ENCODE results near the gene SARDH.
"Not testable (repeated sequence)": the region's sequence is repeated elsewhere in the genome, so short reads cannot be mapped to it uniquely, and the experiment has no call there.

SARDH gene

DNA sequence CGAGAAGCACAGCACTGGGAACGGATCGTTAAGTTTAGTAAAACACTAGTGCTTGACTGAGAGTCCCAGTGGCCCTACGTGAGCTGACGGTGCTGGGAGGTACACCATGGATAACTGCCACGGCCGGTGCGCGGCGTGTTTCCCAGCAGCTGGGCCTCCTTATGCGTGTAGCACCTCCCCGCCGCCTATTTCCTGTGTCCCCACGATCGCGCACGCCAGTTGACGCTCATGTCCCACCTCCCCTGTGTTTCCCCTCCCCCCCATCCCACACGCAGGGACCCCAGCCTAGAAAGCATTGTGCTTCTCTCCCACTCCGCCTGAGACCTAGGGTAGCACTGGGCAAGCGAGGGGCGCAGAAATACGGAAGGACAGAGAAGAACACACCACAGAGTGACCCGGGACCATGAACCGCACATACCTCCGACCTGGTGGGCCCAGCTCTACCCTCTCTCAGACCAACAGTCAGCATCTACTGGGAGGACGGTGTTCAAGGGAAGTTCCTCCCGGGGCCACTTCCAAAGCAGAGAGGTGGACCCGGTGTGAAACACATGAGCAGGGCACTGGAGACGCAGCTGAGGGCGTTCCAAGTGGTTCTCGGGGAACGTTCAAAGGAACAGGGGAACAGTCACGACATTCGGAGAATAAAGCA lies 56.4 kb downstream of the SARDH start:
- no peak for DNase-seq

GRCh38 chr9:133680976-133681657 lies 57.0 kb downstream of the SARDH start:
- no peak for DNase-seq

DNA sequence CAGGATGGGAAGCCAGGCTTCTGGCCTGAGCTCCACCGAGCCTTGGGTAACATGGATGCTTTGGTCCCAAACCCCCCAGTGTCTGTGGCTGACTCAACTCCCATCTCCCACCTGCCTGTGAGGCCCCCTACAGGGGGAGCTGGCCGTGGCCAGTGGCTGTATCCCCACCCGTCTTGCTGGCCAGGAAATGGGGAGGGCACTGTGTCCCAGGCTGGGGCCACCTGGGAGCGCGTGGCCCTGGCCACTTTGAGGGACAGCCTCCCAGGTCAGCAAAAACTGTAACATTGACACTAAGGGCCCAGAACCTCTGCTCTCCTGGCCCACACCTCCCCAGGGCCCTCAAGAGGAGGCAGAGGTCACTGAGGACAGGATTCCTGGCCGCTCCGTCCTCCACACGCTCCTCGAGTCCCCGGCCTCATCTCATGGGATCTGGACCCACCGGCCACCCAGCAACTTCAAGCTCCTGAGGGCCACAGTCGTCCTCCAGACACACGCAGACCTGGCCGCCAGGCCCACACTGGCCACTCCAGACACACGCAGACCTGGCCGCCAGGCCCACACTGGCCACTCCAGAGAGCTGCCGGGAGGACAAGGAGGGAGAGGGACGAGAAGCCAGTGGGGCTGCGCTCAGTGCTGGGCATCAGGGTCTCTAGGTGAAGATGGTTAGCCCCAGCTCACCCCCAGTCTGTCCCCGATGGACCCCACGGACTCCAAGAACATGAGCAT lies 57.7 kb downstream of the SARDH start:
- no peak for DNase-seq

DNA sequence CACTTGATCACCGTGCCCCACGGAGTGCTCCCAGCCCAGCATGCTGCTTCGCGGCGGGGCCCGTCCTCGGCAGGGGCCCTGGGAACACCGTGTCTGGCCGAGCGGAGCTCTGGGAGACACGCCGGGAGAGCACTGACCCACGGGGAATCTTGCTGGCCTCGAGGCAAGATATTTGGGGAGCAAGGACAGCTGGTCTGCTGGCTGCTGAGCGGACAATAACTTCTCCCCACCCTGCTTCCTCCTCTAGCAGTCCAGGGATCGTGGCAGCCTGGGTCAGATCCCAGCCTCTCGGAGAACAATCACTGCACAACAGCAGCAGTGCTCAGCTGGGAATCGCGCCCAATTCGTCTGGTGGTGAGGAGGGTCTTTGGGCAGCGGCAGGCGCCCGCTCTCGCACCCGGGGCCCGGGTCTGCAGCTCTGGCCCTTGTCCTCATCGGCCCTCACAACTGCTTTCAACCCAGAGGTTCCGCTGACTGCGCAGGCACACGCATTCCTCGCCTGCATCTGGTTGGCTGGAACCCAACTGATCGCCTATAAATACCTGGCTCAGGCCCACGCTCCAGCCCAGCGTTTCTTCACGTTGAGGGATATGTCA lies 58.6 kb downstream of the SARDH start:
- DNase-seq = no peak

DNA sequence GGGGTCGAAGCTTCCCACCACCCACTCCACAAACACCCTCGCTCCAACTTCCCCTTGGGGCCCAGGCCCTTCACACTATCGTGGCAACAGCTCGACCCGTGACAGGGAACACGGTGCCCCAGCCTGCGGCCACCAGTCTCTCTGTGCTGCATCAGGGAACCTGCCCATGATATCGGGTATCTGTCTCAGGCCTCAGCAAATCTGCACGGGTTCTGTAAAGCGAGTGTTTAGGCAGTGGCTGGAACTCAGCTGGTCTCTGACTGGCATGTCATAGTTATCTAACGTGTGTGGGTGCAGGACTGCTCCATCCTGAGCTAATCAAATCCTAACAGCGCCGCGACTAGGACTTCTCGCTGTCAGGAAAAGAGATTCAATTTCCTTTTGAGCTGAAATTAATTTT lies 59.1 kb downstream of the SARDH start:
- DNase-seq = no peak

- no peak for DNase-seq
These were observed 60.8 kb downstream of the SARDH start for GRCh38 chr9:133677126-133678010.

GRCh38 chr9:133676450-133676849 lies 61.7 kb downstream of the SARDH start:
- DNase-seq = no peak

GRCh38 chr9:133675796-133676195 lies 62.4 kb downstream of the SARDH start:
- DNase-seq = not testable (repeated sequence)

DNA sequence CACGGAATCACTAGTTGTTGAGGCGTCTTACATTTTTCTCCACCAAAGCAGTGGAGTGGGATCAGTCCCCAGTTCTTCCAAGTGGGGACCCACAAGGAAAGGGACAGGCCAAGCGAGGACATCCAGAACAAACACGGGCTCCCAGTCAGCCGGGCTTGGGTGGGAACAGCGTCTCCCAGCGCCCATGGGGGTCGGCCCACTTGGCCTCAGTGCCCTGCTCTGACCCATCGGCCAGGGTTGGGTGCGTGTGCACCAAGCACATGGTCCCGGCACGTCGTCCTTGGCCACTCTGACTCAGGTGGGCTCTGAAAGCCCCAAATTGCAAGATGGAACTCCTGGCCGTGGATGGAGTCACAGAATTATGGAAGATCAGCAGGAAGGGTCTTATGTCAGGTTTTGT lies 64.1 kb downstream of the SARDH start:
- DNase-seq = no peak

DNA sequence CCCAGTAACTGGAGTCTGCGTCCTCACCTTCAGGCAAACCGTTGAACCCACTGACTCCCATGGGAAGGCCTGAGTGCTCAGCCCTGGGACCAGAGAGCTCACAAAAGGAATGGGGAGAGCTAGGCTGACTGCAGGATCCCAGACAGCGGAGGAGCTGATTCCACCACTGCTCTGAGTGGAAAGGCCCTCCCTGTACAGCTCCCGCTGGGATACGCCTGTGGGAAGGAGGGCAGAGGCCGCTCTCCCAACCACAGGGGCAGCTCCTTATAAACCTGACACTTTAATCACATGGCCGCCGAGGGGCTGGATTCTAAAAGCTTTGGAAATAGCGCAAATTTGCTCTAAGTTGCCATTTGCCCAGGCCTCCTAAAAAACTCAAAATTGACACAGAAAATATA lies 64.9 kb downstream of the SARDH start:
- no peak for DNase-seq

- no peak for DNase-seq
These were observed 65.5 kb downstream of the SARDH start for GRCh38 chr9:133672503-133673257.

DNA sequence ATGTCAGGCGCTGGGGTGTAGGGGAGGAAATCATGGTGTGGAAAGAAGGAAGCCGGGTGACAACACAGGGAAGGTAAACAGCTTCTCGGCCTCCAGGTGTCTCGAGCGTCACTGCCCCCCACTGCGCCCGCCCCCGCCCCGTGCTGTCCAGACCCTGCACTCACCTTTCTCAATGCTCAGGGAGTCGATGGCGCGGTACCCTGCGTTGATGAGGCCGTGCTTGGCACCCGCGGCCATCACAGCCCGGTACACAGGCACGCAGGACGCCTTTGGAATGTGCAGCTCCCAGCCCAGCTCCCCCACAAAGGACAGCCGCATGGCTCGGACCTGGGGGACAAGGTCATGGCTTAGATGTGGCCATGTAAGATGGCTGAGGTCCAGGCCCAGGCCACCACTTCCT lies 66.8 kb downstream of the SARDH start:
- DNase-seq = no peak

DNA sequence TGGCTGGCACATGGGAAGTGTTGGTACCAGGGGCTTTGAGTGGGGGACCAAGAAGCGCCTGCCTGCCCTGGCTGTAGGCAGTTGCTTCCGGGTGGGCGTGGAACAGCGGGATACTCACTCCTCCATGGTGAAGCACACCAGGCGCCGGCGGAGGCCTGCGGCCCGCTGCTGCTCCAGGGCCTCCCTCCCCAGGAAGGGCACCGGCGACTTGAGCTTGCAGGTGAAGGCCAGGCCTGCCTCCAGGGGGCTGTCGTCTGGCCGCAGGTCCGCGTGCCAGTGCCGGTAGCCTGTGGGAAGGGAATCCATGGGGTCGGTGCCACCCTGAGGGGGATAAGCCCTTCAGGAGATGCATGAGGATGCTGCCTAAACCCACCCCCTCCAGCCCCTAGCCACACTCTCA lies 67.7 kb downstream of the SARDH start:
- no peak for DNase-seq

DNA sequence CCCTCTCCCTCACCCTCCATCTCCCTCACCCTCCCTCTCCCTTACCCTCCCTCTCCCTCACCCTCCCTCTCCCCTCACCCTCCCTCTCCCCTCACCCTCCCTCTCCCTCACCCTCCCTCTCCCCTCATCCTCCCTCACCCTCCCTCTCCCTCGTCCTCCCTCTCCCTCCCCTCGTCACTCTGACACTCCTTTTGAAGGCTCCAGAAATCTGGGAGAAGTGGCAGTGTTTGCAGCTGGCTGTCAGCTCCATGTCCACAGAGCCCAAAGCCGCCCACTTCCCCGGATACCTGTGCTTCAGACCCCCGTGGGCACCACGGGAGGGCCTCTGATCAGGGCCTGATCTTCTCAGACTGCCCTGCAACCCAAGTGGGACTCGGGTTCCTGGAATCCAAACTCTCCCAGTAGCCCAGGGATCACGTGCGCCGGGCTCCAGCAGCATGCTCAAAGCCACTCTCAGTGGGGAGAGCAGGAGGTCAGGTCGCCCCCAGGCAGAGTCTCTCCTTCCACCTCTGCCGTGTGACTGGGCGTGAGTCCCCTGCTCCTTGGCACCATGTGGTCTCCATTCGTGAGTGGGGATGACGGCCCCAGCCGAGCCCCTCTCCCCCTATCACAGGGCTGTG lies 68.9 kb downstream of the SARDH start:
- no peak for DNase-seq

GRCh38 chr9:133667759-133668450 lies 70.2 kb downstream of the SARDH start:
- DNase-seq = no peak

DNA sequence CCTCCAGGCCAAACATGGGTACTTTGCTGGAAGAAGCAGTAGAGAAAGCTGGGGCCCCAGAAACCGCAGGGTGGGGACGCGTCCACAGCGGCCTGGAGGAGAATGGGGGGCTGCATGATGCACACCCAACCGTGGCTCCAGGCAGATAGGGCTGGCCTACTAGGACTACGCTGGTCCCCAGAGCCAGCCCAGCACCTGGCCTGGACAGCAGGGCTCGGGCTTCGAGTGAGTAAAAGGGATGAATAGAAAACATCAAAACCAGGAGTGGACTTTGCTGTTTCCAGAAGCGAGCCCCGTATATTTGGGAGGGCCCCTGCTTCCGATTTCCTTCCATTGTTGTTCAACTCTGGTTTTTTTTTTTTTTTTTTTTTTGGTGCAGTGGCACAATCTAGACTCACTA lies 71.3 kb downstream of the SARDH start:
- no peak for DNase-seq

- DNase-seq = no peak
These were observed 71.8 kb downstream of the SARDH start for GRCh38 chr9:133666387-133666786.

DNA sequence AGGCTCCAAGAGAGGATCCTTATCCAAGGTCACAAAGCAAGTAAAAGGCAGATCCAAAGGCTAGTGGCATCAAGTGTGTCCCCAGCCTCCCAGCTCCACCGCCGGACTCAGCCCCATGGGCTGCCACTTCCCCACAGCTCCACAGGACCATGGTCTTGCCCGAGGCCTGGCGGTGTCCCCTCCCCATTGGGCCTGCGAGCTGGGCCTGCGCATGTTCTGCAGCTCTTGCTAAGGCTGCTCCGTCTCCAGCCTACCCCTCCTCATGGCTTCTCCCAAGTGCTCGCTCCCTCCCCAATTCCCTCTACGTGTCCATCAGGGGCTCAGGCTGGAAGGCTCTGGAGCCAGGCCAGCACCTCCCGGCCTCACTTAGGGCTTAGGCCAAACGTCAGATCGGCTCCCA lies 72.6 kb downstream of the SARDH start:
- no peak for DNase-seq

- no peak for DNase-seq
These were observed 73.1 kb downstream of the SARDH start for GRCh38 chr9:133665096-133665495.

DNA sequence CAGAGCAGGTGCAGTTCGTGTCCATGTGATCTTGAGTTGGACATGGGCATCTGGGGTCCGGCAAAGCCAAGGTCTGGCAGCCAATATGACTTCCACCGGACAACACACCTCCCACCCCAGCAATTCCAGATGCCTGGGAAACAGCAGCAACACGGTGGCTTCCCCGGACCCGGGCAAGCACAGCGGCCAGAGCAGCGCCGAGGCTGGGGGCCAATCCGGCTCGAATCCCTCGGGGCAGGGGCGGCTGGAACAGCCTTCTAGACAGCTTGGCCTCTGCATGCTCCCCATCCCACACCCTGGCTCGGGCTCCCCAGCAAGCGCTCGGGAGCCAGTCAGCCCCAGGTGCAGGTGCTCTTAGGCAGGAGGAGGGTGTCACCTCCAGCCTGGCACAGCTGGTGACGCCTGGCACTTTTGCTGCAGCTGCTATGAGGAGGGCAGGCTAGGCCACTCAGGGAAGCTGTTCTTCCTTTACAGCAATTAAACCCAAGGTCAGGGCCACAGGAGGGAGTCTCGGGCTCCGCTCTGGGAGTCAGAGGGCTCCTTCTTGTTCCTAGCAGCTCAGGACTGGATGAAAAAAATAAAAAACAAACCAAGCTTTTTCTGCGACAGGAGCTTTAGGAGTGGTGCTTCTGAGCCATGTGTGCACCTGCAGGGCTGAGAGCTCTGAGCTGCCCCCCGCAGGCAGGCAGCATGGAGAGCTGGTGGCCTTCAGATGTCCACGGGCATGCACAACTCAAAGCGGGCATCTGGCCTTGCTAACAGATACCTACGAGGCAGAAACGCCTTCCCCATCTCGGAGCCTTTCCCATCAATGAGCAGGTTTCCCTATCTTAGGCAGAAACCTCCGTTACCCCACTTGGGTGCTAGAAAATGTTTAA lies 73.7 kb downstream of the SARDH start:
- DNase-seq = no peak
